Measurements from ENCODE around the gene RXRA.
A peak's percentile ranks its signal among the peaks of the same experiment; 100 is the strongest.

The RXRA gene

GRCh38 chr9:134431095-134431494 is 104.8 kb downstream of the RXRA start:
- DNase-seq (ENCODE audit: low read depth) = no peak
- no peak overlapping the region for H3K4me3 ChIP-seq (ENCODE audit: low read length)
- no peak for TF ChIP-seq CTCF (conservative IDR thresholded peaks at IDR 0.05; ENCODE audit: low read length)

GRCh38 chr9:134431626-134432025 is 105.4 kb downstream of the RXRA start:
- no peak for TF ChIP-seq CTCF (conservative IDR thresholded peaks at IDR 0.05; ENCODE audit: low read length)
- no peak for DNase-seq (ENCODE audit: low read depth)
- no peak overlapping the region for H3K4me3 ChIP-seq (ENCODE audit: low read length)

DNA sequence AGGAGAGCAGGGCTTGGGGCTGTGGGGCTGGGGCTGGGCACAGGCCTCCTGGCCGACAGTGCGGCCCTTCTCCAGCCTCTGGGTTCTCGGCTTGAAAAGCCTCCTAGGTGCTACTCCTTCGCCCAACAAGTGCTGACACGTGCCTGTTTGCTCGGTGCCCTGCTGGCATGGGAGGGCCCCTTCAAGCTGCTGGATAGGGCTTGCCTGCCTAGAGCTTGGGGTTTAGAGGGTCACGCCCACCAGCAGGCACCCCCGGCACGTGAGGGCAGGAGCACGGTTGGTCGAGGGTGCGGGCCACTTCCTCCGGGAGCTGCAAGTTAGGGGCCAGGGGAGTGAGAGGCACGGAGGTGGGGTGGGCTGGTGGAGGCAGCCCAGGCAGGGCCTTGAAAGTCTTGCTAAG is 106.2 kb downstream of the RXRA start:
- H3K4me3 ChIP-seq (ENCODE audit: low read length) = no peak overlapping the region
- TF ChIP-seq CTCF (conservative IDR thresholded peaks at IDR 0.05; ENCODE audit: low read length) = no peak
- DNase-seq (ENCODE audit: low read depth) = no peak

DNA sequence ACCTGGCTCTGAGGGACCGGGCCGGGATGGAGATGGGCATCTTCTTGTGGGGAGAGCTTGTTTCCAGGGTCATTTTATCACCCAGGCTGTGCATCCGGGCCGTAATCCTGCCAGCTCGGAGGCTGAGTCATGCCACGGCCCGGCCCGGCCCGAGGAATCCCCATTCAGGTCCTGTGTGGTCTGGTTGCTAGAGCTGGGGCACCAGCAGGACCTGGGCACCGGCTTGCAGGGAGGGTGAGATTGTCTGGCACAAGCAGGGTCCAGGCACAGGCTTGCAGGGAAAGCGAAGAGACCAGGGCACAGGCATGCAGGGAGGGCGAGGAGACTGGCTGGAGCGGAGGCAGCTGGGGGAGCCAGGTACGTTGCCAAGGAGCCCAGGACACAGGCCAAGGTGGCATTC is 106.8 kb downstream of the RXRA start:
- no peak overlapping the region for H3K4me3 ChIP-seq (ENCODE audit: low read length)
- DNase-seq (ENCODE audit: low read depth) = peak; percentile 51
- no peak for TF ChIP-seq CTCF (conservative IDR thresholded peaks at IDR 0.05; ENCODE audit: low read length)

DNA sequence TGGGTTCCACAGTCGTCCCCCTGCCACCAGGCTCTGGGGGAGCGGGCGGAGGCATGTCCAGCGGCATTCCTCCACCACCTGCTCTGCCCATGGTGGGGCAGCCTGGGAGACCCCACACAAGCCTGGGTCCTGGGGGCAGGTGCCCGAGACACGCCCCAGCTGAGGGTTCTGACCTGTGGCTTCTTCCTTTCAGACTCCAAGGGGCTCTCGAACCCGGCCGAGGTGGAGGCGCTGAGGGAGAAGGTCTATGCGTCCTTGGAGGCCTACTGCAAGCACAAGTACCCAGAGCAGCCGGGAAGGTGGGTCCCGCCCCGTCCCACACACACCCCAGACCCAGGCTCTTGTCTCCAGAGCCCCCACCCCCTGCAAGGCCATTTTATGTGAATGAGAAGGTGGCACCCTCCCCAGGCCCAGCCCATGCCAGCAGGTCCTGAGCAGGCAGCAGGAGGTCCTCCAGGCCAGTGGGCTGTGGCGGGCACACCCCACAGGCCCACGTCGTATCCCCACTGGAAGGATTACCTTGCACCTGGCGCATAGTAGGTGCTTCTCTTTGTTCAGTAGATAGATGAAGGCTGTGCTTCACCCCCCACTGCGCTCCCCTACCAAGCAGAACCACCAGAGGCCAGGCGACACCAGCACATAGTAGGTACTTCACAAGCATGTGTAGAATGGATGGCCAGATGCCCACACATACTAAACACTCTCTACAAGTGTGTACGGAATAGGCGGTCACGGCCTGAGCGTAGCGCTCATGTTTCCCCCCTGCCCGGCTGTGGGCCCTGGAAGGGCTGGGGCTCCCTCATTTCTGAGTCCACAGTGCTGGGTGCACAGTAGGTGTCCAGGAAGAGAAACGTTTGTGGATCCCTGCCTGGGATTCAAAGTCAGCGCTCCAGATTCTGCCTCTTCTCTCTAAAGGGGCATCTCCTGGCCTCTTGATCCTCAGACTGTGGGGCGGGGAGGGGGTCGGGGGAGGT is 107.9 kb downstream of the RXRA start:
- no peak for DNase-seq (ENCODE audit: low read depth)
- TF ChIP-seq CTCF (conservative IDR thresholded peaks at IDR 0.05; ENCODE audit: low read length) = no peak

DNA sequence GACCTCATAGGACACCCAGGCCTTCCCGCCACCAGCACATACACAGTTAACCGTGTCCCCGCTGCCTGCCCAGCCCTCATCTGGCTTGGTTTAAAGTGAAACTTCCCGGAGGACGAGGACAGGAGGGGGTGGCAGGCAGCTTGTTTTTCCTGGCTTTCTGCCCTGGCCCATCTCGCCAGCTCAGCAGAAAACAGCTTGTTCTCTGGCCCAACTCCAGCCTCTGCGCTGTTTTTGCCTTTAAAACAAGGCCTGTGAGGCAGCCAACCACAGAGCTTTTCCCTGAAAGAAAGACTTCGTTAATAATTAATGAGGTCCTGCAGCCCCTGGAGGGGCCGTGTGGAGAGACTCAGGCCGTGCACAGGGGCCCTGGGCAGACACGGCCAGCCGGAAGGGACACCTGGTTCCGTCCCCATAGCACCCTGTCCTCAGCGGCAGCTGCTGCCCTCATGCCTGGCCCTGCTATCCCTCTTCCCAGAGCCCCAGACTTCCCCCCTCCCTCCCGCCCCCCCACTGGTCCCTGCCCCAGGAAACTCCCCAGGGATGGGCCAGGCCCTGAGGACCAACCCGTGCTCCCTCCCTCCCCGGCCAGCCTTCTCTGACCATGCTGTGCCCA is 108.7 kb downstream of the RXRA start:
- DNase-seq (ENCODE audit: low read depth) = peak; percentile 97
- TF ChIP-seq CTCF (conservative IDR thresholded peaks at IDR 0.05; ENCODE audit: low read length) = no peak
- H3K4me3 ChIP-seq (ENCODE audit: low read length) = peak overlapping the region; percentile 9; the same call in 1 of the 2 replicates

More for the DNA sequence above, 107.9 kb downstream of the RXRA start:
- no peak overlapping the region for H3K4me3 ChIP-seq (ENCODE audit: low read length)
